Activated naive CD8-positive, alpha-beta T cell treated with anti-CD3 and anti-CD28 coated beads, Interleukin-2, amount 50 U/mL, for 16 hours (primary cell): Measurements from ENCODE around the gene DSCAML1.

Source experiments
- DNase-seq: peaks from one replicate; pipeline ENCODE4 v3.0.0-alpha.2; 2020; ENCODE audit warnings: low read depth, low spot score

DSCAML1 gene

DNA sequence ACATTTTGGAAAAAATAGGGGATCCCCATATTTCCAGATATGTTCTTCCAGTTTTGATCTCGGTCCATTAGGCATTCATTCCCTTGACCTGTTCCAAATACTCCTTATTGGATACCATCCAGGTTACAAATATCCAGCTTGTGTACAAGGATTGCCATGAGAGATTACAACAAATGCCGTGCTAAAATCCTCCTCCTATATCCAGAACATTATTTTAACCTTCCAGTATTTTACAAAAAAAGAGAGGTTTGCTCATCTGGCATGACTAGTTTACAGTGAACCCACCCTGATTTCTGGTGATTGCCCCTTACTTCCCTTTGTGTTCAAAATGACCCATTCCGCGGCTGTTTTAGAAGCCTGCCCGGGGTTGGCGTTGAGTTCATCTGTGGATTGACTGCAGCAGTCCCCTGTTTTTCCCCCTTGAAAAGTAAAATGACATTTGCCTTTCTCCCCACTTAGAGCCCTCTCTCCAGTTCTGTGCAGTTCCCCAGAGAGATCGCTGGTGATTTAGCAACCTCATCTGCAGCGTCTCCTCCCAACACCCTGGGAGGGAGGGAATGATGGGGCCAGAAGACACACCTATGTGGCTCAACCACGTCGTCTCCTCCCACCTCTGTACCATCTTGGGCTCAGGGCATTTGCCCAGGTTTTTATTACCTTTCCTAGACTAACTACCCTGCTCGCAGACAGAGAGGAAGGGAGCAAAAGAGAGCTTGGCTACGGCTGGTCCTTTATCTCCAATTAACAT lies 73.6 kb downstream of the DSCAML1 start:
- no peak for DNase-seq

DNA sequence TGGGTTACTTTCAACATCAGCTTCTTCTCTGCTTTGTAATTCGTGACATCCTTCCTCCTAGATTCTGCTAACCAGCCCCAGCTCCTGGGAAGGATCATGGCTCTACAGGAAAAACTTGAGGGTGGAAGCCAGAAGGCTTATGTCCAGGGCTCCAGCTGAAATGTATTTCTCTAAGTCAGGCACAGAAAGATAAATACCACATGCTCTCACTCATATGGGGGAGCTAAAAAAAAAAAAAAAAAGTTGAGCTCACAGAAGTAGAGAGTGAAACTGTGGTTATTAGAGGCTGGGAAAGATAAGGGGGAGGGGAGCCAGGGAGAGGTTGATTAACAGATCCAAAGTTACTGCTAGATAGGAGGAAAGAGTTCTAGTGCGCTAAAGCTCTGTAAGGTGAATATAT lies 74.9 kb downstream of the DSCAML1 start:
- no peak for DNase-seq

DNA sequence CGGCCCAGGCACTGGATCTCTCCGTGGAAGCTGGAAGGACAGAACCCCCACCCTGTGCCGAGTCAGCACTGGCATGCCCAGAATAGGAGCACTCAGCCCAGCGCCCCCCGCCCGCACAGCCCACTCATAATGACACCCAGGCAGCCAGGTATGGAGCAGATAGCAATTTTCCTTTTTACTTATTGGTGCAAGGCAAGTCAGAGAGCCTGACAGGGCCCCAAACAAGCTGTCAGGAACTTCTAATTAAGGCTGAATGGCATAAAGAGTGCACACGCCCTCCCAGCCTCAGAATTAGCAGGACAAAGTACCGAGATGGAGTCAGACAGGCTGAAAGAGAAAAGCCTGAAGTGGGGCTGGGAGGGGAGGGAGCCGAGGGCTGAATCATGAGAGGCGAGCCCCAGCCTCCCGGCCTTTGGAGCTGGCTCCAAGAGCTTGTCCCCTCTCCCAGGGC lies 76.9 kb downstream of the DSCAML1 start:
- no peak for DNase-seq

DNA sequence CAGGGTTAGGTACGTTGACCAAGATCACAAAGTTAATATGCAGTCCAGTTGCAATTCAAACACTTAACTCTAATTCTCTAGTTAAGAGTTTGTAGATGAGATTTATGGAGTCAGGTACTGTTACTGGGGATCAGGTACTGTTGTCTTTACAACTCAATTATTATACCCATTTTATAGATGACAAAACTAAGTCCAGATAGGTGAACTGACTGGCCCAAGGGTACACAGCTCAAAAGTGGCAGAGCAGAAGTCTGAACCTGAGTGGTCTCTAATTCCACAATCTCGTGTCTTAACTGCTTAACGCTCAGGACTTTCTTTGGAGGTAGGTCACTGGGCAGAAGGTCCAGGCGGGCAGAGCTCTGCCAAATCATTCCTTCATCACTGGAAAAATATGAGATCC lies 77.5 kb downstream of the DSCAML1 start:
- no peak for DNase-seq

DNA sequence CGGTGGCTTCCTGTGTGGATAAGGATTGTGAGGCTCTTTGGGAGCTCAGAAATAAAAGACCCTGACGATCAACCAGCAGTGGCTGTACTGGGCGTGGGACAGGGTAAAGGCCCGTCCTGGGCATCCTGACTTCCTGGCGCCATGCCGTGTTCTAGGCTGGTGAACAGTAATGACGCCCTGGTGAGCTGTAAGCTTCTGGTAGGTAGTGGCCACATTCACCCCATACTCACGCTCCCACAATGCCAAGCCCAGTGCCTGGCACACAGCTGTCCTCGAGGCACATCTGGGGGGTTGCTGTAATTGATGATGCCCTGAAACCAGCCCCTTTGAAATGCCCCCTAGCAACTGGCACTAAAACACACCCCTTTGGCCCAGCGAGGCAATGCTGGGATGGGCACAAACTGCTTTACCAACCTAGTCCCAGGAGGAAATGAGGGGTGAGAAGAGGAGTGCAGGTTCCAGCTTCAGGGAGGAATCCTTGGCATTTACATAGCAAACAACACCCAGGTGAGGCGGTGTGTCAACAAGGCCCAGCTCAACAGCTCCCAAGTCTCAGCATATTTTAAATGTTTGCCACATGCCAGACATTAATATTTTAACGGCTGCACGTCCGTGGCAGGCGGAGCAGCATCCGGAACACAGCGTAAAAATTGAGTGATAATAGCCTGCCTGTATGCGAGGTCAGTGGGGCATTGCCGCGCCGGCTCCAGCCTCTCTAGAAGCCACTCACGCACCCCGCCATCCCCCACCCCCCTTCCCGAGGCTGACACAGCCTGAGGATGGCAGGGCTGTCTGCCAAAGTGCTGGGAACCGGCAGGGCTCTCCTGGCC lies 79.3 kb downstream of the DSCAML1 start:
- no peak for DNase-seq

DNA sequence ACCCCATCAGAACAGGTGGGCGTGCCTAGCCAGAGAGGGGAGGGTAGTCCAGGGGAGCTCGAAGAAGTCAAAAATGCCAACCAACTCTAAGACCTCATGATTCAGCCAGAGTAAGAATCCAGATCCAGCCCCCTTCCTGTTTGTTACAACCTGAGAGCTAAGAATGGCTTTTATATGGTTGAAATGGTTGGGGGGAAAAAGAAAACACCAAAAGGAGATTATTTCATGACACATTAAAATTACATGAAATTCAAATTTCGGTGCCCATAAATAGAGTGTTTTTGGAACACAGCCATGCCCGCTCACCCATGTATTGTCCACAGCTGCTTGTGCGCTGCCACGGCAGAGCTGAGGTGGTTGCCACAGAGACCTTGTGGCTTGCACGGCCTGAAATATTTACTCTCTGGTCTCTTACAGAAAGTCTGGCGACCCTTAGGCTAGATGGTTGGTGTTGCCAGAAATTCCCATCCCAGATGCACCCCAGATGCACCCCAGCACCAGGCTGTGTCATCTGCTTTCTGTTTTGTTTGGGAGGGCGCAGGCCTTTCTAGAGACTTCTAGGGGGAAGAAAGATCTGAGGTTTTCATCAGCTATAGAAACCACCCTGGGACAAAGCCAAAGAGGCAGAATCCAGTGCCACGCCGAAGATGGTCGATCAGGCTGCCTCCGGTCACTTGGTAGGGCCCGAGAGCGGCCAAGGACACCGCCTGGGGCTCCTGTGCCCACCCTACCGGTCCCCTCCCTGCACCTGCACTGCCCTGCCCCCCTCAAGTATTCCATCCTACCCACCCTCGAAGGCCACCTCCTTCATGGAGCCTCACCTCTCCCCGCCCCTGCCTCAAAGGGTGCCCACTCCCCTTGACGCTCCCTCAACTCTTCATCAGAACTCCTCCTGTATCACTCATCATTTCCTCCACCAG lies 80.2 kb downstream of the DSCAML1 start:
- no peak for DNase-seq

DNA sequence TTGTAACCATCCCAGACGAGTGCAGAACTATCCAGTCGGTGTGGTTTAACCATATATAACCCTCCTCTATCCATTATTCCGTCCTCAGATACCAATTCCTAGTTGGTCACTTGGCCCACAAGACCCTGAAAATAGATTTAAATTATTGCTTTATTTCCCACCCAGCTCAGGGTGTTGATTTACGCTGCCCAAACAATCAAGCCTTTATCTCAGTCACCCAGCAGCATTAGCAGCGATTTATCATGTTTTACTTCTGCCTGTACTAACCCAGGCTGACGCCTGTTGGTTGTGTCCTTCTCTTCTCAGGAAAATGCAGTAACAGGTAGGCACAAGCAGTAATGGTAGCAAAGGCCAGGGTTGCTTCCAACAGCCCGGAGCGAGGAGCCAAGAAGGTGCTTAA lies 81.2 kb downstream of the DSCAML1 start:
- DNase-seq: no peak

DNA sequence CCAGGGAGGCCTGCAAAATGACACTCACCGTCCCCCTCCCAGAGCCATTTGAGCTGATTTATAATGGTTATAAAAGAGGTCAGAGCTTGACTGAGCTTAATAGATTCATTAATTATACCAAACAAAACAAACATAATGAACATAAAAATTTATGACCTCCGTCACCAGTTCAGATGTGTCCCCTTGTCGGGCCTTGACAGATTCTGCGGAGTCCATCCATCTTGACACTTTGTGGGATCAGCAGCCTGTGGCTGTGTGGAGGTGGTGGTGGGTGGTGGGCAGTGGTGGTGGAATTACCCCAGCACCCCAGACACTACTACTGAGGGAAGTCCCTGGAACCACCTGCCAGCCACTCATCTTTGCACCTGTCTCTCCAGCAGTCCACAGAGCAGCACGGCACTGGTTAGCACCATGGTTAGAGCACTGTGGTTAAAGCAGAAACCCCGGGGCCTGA lies 83.5 kb downstream of the DSCAML1 start:
- no peak for DNase-seq

DNA sequence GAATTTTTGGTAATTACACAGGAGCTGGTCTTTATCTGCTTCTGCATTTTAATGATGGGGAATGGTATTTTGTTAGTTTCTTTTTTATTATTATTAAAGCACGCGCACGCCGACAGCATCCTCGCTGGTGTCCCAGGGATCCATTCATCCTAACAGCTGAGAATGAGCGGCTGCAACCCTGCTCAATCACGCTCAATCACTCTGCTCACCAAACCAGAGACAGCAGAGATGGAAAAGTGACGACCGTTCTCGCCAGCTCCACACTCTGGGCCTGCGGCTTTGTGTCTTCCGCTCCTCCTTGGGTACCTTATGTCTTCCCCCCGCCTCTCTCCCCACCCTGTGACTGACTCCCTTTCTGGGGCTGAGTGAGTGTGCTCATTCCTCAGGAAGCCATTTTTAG lies 84.5 kb downstream of the DSCAML1 start:
- DNase-seq: no peak

DNA sequence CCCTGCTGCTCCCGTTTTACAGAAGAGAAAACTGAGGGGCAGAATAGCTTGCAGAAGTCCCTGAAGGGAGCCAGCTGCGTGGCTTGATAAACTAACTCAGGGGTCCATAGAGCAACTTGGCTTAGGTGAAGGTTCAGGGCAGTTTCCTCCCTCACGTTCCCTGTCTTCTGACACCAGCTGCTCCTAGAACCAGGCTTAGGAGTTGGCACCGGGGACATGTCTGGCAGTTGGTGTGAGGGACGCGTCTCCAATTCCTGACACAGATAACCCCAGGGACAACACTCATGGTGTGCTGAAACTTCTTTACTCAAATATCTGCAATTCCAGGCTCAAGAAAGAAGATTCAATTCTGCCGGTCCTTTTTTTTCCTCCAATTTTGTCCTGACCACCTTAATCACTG lies 85.7 kb downstream of the DSCAML1 start:
- no peak for DNase-seq

DNA sequence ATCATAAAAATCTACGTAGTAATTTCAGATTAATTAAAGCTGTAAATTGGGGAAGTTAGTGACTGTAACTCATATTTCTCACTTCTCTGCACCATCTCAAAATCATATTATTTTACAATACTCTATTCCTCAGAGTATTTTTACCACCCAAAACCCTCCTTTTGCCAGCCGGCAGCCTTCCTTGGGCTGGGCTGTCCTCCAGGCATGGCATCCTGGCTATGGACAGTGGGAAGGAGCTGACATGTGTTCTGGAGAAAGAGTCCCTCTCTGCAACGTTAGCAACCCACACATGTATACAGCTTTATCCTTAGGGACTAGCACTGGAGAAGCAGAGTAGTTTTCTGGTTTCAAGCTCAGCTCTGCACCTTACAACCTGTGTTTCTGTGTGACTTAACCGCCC lies 86.8 kb downstream of the DSCAML1 start:
- no peak for DNase-seq

DNA sequence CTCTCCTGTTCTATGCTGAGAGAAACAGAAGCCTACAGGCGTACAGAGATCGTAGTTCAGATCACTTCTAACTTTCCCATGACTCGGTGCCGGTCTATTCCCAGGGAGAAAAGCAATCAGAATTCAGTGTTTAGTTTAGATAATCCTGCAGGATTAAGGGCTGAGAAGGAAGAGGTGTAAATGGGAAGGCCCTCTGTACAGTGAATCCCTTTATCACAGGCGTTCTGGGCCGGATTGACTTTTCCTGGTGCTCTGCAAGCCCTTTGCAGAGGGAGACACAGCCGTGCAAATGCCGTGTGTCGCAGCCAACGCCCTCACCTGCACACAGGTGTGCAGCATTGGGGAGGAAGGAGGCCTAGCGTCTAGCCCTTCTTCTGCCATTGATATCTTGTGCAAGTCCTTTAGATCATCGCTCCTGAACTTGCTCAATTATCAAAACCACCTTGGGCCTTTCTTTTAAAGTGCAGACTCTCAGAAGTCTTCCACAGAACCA lies 90.6 kb downstream of the DSCAML1 start:
- DNase-seq: no peak

DNA sequence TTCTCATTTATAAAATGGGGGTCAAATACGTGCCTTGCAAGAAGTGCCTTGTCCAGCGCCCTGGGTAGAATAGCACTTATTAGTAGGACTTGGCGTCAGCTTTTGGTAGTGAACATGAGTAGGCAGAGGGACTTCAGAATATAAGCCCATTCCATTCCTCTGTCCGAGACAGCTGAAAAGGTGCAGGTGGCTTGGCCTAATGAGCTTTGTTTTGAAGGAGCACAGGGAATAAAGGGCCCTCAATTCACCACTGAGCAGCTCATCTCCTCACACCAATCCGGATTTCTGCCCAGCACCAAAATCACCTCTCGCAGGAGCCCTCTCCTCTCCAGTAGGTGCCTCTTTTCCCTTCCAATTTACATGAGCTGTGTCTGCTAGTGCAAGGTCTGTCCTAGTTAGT lies 91.2 kb downstream of the DSCAML1 start:
- no peak for DNase-seq

DNA sequence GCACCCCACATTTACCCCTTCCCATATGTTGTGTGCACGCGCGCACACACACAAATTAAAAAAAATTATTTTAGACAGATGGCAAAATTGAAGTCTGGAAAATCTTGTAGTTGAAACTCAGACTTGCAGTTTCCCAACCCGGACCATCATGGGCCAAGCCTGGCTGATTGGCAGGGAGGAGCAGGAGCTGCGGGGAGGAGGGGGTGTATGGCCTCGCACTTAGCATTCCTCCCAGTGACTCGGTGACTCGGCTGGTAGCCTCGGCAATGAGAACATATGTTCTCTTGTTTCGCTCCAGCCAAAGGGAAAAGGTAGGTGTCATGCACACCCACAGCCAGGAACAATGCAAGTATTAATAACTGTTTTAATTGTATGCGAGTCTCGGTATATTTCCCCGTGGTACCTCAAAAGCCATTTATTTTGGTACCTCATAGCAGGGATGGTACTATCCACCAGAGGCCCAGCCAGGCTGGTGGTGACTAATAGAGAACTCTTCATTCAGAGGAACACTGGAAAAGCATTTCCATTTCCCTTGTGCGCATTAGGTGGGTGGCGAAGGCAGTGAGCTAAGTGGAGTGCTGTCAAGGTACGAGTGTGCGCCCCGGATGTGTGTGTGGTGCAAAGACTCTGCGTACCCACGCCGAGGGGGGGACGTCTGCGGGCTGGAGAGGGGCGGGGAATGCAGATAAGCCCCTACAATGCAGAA lies 92.5 kb downstream of the DSCAML1 start:
- DNase-seq: no peak

DNA sequence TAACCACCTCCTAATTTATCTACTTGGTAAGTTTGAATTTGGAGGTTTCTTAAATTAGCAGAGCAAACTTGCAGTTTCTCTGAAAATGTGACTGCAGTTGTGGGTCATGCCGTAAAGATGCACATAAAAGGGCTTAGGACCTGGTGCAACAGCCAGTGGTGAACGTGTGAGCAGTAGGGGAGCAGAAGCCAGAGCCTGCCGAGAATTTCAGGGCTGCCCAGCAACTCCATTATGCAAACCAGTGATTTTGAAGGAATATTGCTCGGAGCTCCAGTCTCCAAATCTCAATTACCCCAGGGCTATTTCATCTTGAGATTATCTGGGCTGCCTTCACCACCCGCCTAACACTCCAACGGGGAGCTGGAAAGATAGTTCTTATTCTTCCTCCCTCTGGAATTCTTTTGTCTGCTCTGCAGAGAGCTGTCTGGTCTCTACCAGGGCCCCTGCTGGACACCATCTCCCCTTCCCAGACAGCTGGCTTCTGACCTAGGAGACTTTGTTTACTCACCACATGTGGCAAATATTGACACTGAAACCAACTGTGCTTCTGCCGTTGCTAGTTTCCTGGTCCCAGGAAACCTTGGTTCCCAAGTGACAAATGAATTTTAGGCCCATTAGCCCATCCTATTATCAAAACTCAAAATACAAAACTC lies 93.9 kb downstream of the DSCAML1 start:
- no peak for DNase-seq

DNA sequence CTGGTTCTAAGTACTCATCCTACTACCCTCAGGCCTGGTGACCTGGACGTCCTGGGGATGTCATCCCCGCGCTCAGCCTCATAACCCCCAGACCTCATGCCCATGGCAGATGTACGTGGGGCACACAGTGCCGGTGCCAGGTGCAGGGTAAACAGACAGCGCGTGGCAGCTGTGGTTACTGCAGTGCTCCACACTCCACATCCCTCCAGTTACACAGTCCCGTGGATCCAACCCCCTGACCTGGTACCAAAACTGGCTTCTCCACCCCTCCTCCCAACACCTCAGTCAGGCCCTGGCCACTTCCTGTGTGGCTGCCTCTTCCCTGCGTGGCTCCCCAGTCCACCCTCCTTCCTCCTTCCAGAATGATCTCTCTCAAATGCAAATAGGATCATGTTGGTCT lies 95.2 kb downstream of the DSCAML1 start:
- no peak for DNase-seq

DNA sequence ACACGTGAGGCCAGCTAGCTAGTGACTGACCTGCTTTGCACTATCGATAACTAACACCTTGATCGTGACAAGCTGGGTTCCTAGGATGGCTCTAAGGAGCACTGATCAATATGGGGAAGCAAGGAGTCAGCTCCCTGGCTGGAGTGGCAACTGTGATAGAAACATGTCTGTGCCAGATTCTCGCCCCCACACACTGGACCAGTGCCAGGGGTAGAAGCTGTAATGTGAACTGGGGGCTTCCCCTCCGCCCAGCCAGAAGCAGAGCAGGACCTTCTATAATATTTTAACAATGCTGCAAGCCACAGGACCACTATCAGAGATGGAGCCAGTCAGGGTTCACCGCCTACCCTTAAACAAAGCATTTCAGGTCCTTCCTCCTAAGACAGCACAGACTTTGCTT lies 96.5 kb downstream of the DSCAML1 start:
- DNase-seq: no peak

DNA sequence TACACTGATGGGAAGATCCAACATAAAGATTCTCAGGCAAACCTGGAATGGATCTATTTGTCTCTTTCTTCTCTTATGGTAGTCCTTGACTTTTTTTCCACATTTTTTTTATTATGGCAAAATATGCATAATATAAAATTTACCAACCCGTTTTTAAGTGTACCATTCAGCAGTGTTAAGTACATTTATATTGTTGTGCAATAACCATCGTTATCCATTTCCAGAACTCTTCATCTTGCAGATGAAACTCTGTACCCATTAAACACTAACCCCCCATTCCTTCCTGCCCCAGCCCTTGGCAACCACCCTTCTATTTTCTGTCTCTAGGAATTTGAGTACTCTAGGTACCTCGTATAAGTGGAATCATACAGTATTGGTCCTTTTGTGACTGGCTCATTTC lies 99.7 kb downstream of the DSCAML1 start:
- no peak for DNase-seq

DNA sequence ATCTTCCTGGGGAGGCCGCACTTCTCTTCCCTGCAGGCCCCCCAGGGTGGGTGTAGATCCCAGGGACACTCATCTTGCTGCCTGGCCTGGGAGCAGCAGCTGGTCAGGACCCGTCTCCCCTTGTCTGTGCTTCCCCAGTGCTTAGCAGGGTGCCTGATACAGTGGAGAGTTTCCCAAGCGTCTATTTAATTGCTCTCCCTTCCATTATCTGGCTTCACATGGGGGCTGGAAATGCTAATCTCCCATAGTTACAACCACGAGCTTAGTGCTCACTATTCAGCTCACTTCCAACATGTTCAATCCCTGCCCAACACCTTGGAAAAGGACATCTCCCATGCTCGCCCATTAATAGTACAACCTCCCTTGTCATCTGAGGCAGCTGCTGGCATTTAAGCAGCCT lies 100.5 kb downstream of the DSCAML1 start:
- DNase-seq: no peak

DNA sequence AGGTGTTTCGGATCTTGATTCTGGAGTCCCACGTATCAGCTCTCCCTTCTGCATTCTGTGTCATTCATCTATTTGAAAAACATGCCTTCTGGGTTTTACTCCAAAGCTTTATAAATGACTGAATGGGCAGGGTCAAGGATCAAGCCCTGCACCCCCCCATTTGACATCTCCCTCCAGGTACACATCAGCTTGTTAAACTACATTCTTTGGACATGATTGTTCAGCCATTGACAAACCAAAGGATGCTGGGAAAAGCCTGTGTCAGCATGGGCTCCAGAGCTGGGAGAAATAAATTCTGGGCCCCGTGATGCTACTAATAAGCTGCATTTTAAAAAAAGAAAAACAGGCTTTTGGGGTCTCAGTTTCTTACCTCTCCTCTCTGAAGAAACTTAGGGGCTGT lies 103.7 kb downstream of the DSCAML1 start:
- DNase-seq: no peak

DNA sequence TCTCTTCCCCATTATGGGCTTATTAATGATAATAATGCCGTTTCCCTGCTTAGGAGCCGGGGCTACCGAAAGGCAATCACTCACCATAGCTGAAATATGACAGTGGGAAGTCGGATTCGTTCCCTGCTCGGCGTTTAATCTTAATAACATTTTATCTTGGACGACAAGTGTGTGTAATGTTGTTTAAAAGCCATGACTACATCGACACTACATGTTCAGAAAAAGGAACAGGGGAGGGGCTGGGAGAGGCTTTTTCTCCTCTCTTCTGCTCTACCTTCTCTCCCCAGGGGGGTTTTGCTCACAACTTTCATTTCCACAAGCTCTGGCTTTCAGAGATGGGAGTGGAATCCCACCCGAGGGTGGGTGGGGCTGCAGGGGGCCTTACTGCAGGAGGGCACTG lies 105.5 kb downstream of the DSCAML1 start:
- DNase-seq: no peak
